ENCODE data around the gene FGF10. TPM values are rescaled to one million over a fixed set of nuclear protein-coding genes. Genes with fewer than 3 reads are reported as not detected.
A peak's percentile ranks its signal among the peaks of the same experiment; 100 is the strongest.

The FGF10 gene
- polyA plus RNA-seq, 3 donors, result not detected

DNA sequence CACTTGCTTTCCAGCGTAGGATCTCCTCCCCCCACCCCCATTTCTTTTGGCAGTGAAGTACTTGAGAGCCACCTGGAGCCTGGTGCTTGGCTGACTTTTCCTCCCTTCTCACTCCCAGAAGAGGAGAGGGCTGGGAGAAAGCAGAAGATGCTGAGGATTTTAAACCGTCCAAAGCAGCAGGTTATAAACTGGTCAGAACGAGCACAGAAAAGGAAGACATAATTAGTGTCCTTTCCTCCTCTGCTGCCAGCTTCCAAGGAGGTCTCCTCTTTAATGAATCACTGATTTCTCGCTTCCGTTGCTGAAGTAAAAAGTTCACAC lies 563 bp upstream of the FGF10 start:
- Mint-ChIP-seq H3K27ac (no peak overlapping the region), H3K36me3 (peaks cover 0 to 2% of the 10 kb centered on the region in 2 donors), H3K4me1 (peaks cover 18% of the 10 kb centered on the region), H3K27me3 (ENCODE audit: low read depth in 3 of 3) (peaks cover 42 to 50% (median 44%) of the 10 kb centered on the region in 3 donors), H3K4me3 (peak overlapping the region in 1 of 2 donors; percentile 69), H3K9me3 (peaks cover 7 to 26% (median 20%) of the 10 kb centered on the region in 7 donors)
- Histone ChIP-seq H3K36me3 (replicated peaks in 1 of 2; ENCODE audit: control insufficient read depth in 1 of 2, insufficient read depth in 2 of 2, low read length in 2 of 2) (no peaks in the 10 kb centered on the region), H3K27ac (ENCODE audit: low read depth in 1 of 2, low read length in 2 of 2) (no peak overlapping the region), H3K4me1 (ENCODE audit: control insufficient read depth in 1 of 2, insufficient read depth in 2 of 2, low read length in 2 of 2) (peaks cover 0 to 3% of the 10 kb centered on the region in 2 donors), H3K4me2 (replicated peaks; ENCODE audit: extremely low read depth, low read length, poor library complexity, severe bottlenecking) (peak overlapping the region; percentile 18), H3K9ac (ENCODE audit: insufficient read depth, low read length, poor library complexity, severe bottlenecking) (no peak overlapping the region), H4K20me1 (ENCODE audit: insufficient read depth, low read length) (no peaks in the 10 kb centered on the region), H2AFZ (ENCODE audit: insufficient read depth, low read depth, low read length, poor library complexity, severe bottlenecking) (no peak overlapping the region), H3K9me3 (replicated peaks in 1 of 2; ENCODE audit: control insufficient read depth in 1 of 2, insufficient read depth in 1 of 2, low read length in 2 of 2) (peaks cover 4 to 31% of the 10 kb centered on the region in 2 donors), H3K27me3 (ENCODE audit: control insufficient read depth in 2 of 2, insufficient read depth in 2 of 2, low read length in 2 of 2) (peaks cover 42 to 51% of the 10 kb centered on the region in 2 donors), H3K79me2 (ENCODE audit: insufficient read depth, low read length) (no peaks in the 10 kb centered on the region), H3K4me3 (replicated peaks in 1 of 3; ENCODE audit: low read depth in 2 of 3, low read length in 3 of 3) (no peak overlapping the region)
- intact Hi-C loops (cut with micrococcal nuclease), result no loop called here
- DNase-seq, result no peak
- WGBS (ENCODE audit: insufficient coverage), result 3% methylated on average over 3 of the region's 5 CpGs
- TF ChIP-seq, protein P1, sequence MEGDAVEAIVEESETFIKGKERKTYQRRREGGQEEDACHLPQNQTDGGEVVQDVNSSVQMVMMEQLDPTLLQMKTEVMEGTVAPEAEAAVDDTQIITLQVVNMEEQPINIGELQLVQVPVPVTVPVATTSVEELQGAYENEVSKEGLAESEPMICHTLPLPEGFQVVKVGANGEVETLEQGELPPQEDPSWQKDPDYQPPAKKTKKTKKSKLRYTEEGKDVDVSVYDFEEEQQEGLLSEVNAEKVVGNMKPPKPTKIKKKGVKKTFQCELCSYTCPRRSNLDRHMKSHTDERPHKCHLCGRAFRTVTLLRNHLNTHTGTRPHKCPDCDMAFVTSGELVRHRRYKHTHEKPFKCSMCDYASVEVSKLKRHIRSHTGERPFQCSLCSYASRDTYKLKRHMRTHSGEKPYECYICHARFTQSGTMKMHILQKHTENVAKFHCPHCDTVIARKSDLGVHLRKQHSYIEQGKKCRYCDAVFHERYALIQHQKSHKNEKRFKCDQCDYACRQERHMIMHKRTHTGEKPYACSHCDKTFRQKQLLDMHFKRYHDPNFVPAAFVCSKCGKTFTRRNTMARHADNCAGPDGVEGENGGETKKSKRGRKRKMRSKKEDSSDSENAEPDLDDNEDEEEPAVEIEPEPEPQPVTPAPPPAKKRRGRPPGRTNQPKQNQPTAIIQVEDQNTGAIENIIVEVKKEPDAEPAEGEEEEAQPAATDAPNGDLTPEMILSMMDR (IDR thresholded peaks at IDR 0.05), result no peak

DNA sequence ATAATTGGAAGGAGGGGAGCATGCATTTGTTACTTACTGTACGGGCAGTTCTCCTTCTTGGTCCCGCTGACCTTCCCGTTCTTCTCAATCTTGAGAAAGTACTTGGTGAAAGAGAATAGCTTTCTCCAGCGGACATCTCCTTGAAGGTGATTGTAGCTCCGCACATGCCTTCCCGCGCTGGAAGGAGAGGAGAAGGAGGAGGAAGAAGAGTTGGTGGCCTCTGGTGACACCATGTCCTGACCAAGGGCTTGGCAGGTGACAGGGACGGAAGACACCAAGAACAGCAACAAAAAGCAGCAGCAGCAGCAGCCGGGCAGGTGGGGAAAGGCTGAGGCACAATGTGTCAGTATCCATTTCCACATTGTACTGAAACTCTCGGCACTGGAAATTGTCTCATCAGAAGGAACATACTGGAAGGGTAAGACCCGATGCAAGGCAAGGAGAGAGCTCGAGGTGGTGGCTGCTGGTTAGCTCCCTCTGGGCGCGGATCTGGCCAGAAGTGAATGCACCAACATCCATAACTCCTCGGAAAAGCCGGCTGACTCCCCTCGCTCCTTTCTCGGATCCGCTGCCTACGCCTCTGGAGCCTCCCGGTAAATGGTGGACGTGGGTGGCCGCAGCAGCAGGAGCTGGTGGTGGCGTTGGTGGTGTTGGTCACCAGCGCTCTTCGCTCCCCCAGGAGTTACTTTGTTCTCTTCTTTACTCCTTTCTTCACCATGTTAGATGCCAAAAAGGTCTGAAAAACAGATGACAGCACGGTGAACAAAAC lies 715 bp downstream of the FGF10 start:
- Mint-ChIP-seq H3K9me3 (peaks cover 7 to 29% (median 20%) of the 10 kb centered on the region in 7 donors), H3K4me1 (peaks cover 18% of the 10 kb centered on the region), H3K27ac (no peak overlapping the region), H3K27me3 (ENCODE audit: low read depth in 3 of 3) (peaks cover 42 to 49% (median 44%) of the 10 kb centered on the region in 3 donors), H3K36me3 (peaks cover 0 to 2% of the 10 kb centered on the region in 2 donors), H3K4me3 (peak overlapping the region in 1 of 2 donors; percentile 87)
- no peaks in the 10 kb centered on the region for H3K79me2 ChIP-seq (ENCODE audit: insufficient read depth, low read length)
- H2AFZ ChIP-seq (ENCODE audit: insufficient read depth, low read depth, low read length, poor library complexity, severe bottlenecking), result no peak overlapping the region
- no peaks in the 10 kb centered on the region for H4K20me1 ChIP-seq (ENCODE audit: insufficient read depth, low read length)
- H3K4me3 ChIP-seq (replicated peaks in 1 of 3; ENCODE audit: low read depth in 2 of 3, low read length in 3 of 3), result no peak overlapping the region
- WGBS (ENCODE audit: insufficient coverage), result 2% methylated on average over 14 of the region's 27 CpGs
- TF ChIP-seq, protein P1 (IDR thresholded peaks at IDR 0.05), result no peak
- no peaks in the 10 kb centered on the region for H3K36me3 ChIP-seq (replicated peaks in 1 of 2; ENCODE audit: control insufficient read depth in 1 of 2, insufficient read depth in 2 of 2, low read length in 2 of 2)
- peaks cover 0 to 5% of the 10 kb centered on the region in 2 donors for H3K4me1 ChIP-seq (ENCODE audit: control insufficient read depth in 1 of 2, insufficient read depth in 2 of 2, low read length in 2 of 2)
- intact Hi-C loops (cut with micrococcal nuclease), result no loop called here
- peaks cover 42 to 51% of the 10 kb centered on the region in 2 donors for H3K27me3 ChIP-seq (ENCODE audit: control insufficient read depth in 2 of 2, insufficient read depth in 2 of 2, low read length in 2 of 2)
- no peak overlapping the region for H3K4me2 ChIP-seq (replicated peaks; ENCODE audit: extremely low read depth, low read length, poor library complexity, severe bottlenecking)
- peaks cover 4 to 31% of the 10 kb centered on the region in 2 donors for H3K9me3 ChIP-seq (replicated peaks in 1 of 2; ENCODE audit: control insufficient read depth in 1 of 2, insufficient read depth in 1 of 2, low read length in 2 of 2)
- no peak overlapping the region for H3K27ac ChIP-seq (ENCODE audit: low read depth in 1 of 2, low read length in 2 of 2)
- no peak for DNase-seq
- H3K9ac ChIP-seq (ENCODE audit: insufficient read depth, low read length, poor library complexity, severe bottlenecking), result no peak overlapping the region
